Esophagus muscularis mucosa (tissue), 4 donors: Measurements from ENCODE around the gene MAD1L1.

ENCODE experiments used
- EP300 ChIP-seq: sonication (generic); formaldehyde crosslinking; IDR thresholded peaks from one replicate; pipeline ENCODE4 v1.6.1; 2017; ENCODE audit warnings: antibody characterized with exemption
- POLR2A ChIP-seq: fragments of 450-650 bp; IDR thresholded peaks from one replicate; pipeline ENCODE4 v1.6.1; 2017; ENCODE audit warnings: antibody characterized with exemption, moderate library complexity, mild to moderate bottlenecking, low read depth
- POLR2AphosphoS5 ChIP-seq, 2 donors: sonication (generic); formaldehyde crosslinking; IDR thresholded peaks; one replicate each; pipeline ENCODE4 v1.6.1; 2017; ENCODE audit warnings: antibody characterized with exemption in 2 of 2
- TF ChIP-seq, protein P1 (sequence below), 3 experiments: fragments of 200-600 bp in 2 of 3; fragments of 450-650 bp in 1 of 3; sonication (generic) in 2 of 3; IDR thresholded peaks; one replicate each; pipeline ENCODE4 v1.5.1; 2017 to 2019; ENCODE audit warnings: antibody characterized with exemption in 3 of 3, mild to moderate bottlenecking in 2 of 3, moderate library complexity in 1 of 3

DNA sequence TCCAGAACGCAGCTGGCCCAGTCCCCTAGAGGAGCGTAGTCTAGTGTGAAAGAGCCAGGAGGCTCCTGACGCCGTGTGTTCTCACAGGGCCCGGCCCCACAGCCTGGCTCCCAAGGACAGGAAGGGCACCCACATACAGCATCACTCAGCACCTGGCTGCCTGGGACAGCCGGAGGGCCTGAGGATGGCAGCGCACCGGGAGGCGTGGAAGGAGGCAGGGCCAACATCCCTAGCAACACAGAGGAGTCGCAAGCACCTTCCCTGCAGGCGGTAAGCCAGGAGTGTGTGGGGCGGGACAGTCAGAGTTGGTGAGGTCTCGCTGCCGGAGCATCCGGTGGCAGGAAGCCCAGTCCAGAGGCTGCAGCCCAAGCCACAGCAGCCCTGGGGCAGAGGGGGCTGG is 125.8 kb downstream of the MAD1L1 start:
- TF ChIP-seq, protein P1, sequence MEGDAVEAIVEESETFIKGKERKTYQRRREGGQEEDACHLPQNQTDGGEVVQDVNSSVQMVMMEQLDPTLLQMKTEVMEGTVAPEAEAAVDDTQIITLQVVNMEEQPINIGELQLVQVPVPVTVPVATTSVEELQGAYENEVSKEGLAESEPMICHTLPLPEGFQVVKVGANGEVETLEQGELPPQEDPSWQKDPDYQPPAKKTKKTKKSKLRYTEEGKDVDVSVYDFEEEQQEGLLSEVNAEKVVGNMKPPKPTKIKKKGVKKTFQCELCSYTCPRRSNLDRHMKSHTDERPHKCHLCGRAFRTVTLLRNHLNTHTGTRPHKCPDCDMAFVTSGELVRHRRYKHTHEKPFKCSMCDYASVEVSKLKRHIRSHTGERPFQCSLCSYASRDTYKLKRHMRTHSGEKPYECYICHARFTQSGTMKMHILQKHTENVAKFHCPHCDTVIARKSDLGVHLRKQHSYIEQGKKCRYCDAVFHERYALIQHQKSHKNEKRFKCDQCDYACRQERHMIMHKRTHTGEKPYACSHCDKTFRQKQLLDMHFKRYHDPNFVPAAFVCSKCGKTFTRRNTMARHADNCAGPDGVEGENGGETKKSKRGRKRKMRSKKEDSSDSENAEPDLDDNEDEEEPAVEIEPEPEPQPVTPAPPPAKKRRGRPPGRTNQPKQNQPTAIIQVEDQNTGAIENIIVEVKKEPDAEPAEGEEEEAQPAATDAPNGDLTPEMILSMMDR (IDR thresholded peaks at IDR 0.05): no peak
- TF ChIP-seq POLR2AphosphoS5 (IDR thresholded peaks at IDR 0.05) (no peak), POLR2A (no peak), EP300 (no peak)
